Astrocyte of the spinal cord (primary cell): Measurements from ENCODE around the gene HCRTR1.

Source experiments
- DNase-seq: peaks from one replicate; pipeline ENCODE4 v3.0.0; 2011; ENCODE audit warnings: low read depth, low spot score
- H3K4me3 ChIP-seq: 2 replicates; pipeline ENCODE4 v1.5.1; 2011; ENCODE audit warnings: low read depth, mild to moderate bottlenecking, low read length, moderate library complexity
- in situ Hi-C: cut with HindIII; loops from 2 replicates; pipeline ENCODE4 v1.10.0; 2017; ENCODE audit warnings: low sequenced_read_pairs
- TF ChIP-seq, protein P1 (sequence below): IDR thresholded peaks from 2 replicates; pipeline ENCODE4 v1.5.1; 2012; ENCODE audit warnings: low read depth, mild to moderate bottlenecking, low read length, inconsistent platforms

HCRTR1 gene

GRCh38 chr1:31615939-31616338, 1.6 kb upstream of the HCRTR1 start:
- no peak overlapping the region for H3K4me3 ChIP-seq
- TF ChIP-seq, protein P1, sequence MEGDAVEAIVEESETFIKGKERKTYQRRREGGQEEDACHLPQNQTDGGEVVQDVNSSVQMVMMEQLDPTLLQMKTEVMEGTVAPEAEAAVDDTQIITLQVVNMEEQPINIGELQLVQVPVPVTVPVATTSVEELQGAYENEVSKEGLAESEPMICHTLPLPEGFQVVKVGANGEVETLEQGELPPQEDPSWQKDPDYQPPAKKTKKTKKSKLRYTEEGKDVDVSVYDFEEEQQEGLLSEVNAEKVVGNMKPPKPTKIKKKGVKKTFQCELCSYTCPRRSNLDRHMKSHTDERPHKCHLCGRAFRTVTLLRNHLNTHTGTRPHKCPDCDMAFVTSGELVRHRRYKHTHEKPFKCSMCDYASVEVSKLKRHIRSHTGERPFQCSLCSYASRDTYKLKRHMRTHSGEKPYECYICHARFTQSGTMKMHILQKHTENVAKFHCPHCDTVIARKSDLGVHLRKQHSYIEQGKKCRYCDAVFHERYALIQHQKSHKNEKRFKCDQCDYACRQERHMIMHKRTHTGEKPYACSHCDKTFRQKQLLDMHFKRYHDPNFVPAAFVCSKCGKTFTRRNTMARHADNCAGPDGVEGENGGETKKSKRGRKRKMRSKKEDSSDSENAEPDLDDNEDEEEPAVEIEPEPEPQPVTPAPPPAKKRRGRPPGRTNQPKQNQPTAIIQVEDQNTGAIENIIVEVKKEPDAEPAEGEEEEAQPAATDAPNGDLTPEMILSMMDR, result no peak
- in situ Hi-C loops, result no loop called here
- DNase-seq, result no peak

- in situ Hi-C loops, result no loop called here
- peak; percentile 28 for DNase-seq
- TF ChIP-seq, protein P1, result peak; percentile 92
- H3K4me3 ChIP-seq, result peak overlapping the region; percentile 37
These were observed 642 bp downstream of the HCRTR1 start for GRCh38 chr1:31617916-31618746.

DNA sequence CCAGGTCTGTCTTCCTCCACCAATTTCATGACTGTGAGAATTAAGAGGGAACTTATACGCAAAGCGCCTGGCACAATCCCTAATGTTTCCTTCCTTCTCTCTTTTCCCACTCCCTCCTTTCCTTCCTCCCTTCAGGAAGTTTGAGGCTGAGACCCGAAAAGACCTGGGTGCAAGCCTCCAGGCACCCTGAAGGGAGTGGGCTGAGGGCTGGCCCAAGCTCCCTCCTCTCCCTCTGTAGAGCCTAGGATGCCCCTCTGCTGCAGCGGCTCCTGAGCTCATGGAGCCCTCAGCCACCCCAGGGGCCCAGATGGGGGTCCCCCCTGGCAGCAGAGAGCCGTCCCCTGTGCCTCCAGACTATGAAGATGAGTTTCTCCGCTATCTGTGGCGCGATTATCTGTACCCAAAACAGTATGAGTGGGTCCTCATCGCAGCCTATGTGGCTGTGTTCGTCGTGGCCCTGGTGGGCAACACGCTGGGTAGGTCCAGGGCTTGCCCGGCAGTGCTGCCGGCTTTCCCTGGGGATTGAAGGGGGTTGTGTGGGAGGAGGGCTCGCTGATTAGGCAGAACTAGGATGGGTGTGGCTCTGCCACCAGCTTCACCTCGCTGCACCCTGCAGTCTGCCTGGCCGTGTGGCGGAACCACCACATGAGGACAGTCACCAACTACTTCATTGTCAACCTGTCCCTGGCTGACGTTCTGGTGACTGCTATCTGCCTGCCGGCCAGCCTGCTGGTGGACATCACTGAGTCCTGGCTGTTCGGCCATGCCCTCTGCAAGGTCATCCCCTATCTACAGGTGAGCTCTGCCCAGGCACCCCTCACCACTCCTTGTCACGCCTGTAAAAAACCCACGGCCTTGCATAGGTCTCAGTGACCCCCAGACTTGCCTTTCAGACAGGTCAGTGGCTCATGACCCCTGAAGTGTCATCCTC, 1.7 kb downstream of the HCRTR1 start:
- in situ Hi-C loops, result no loop called here
- no peak overlapping the region for H3K4me3 ChIP-seq
- TF ChIP-seq, protein P1, result no peak
- no peak for DNase-seq

DNA sequence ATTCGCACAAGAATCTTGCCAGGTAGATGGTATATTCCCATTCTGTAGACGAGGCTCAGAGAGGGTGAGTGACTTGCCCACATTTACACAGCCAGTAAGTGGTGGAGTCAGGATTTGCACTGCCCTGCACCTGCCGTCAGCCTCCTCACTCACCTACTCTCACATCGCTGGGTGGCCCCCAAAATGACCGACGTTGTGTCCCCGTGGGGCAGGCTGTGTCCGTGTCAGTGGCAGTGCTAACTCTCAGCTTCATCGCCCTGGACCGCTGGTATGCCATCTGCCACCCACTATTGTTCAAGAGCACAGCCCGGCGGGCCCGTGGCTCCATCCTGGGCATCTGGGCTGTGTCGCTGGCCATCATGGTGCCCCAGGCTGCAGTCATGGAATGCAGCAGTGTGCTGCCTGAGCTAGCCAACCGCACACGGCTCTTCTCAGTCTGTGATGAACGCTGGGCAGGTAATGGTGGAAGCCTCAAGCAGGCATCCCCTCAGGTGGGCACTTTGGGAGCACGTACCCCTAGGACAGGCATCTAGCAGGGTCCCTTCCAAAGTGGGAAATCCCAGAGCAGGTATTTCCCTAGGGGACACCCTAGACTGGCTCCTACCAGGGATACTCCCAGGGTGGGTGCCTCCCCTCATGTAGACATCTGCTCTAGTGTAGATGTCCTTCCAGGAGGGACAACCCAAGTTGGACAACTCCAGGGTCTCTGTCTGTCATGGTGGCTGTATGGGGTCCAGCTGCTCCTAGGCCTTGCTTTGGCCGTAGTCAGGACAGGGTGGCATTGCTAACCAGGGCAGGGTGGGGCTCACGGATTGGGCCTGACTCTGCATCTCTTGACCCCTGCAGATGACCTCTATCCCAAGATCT, 3.4 kb downstream of the HCRTR1 start:
- in situ Hi-C loops, result no loop called here
- H3K4me3 ChIP-seq, result no peak overlapping the region
- no peak for DNase-seq
- TF ChIP-seq, protein P1, result no peak

GRCh38 chr1:31621498-31621820, 4.0 kb downstream of the HCRTR1 start:
- in situ Hi-C loops, result no loop called here
- DNase-seq, result no peak
- no peak overlapping the region for H3K4me3 ChIP-seq
- TF ChIP-seq, protein P1, result no peak
